Transverse colon (tissue), 3 donors: Measurements from ENCODE around the gene ZBTB45.

Experiments
- POLR2A ChIP-seq: fragments of 450-650 bp; IDR thresholded peaks from one replicate; pipeline ENCODE4 v1.6.1; 2016; ENCODE audit warnings: antibody characterized with exemption, mild to moderate bottlenecking, moderate library complexity
- TF ChIP-seq, protein P1 (sequence below), 5 experiments: fragments of 200-600 bp in 3 of 5; fragments of 450-650 bp in 2 of 5; sonication (generic) in 3 of 5; IDR thresholded peaks; 1 replicate in 2 of 5; 2 replicates in 3 of 5; pipeline ENCODE4 v1.5.1; 2016 to 2017; ENCODE audit warnings: antibody characterized with exemption in 5 of 5, inconsistent platforms in 3 of 5, mild to moderate bottlenecking in 2 of 5, moderate library complexity in 1 of 5

DNA sequence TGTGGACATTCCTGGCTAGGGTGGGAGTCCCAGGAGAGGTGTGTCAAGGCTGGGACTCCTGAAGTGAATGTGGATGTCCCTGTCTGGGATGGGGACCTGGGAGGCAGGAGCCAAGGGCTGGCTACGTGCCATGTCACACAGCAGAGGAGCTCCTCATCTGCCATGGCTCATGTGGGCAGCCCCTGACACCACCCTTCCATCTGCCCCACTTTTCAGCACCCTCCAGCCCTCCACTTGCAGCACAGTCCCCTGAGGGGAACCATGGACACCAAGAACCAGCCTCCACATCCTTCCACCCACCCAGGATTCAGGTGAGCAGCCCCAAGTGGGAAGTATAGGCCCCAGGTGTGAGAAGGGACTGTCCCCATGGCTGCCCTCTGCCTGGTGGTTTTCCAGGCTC, 41.7 kb downstream of the ZBTB45 start:
- TF ChIP-seq, protein P1, sequence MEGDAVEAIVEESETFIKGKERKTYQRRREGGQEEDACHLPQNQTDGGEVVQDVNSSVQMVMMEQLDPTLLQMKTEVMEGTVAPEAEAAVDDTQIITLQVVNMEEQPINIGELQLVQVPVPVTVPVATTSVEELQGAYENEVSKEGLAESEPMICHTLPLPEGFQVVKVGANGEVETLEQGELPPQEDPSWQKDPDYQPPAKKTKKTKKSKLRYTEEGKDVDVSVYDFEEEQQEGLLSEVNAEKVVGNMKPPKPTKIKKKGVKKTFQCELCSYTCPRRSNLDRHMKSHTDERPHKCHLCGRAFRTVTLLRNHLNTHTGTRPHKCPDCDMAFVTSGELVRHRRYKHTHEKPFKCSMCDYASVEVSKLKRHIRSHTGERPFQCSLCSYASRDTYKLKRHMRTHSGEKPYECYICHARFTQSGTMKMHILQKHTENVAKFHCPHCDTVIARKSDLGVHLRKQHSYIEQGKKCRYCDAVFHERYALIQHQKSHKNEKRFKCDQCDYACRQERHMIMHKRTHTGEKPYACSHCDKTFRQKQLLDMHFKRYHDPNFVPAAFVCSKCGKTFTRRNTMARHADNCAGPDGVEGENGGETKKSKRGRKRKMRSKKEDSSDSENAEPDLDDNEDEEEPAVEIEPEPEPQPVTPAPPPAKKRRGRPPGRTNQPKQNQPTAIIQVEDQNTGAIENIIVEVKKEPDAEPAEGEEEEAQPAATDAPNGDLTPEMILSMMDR (IDR thresholded peaks at IDR 0.05) = no peak
- no peak for TF ChIP-seq POLR2A
